ENCODE measurements around the gene CRCP.

GRCh38 chr7:66138994-66139752 lies 24.5 kb downstream of the CRCP start:
- TF ChIP-seq CTCF (IDR thresholded peaks at IDR 0.05) (no peak), POLR2A (IDR thresholded peaks at IDR 0.05) (no peak)

Measured in thyroid gland (tissue), 4 donors.